ENCODE data around the gene ELF2. TPM values are rescaled to one million over a fixed set of nuclear protein-coding genes. Genes with fewer than 3 reads are reported as not detected.
A peak's percentile ranks its signal among the peaks of the same experiment; 100 is the strongest.

Gene ELF2
- total RNA-seq, 1 experiment from 2014 or later, result 21.9 TPM

DNA sequence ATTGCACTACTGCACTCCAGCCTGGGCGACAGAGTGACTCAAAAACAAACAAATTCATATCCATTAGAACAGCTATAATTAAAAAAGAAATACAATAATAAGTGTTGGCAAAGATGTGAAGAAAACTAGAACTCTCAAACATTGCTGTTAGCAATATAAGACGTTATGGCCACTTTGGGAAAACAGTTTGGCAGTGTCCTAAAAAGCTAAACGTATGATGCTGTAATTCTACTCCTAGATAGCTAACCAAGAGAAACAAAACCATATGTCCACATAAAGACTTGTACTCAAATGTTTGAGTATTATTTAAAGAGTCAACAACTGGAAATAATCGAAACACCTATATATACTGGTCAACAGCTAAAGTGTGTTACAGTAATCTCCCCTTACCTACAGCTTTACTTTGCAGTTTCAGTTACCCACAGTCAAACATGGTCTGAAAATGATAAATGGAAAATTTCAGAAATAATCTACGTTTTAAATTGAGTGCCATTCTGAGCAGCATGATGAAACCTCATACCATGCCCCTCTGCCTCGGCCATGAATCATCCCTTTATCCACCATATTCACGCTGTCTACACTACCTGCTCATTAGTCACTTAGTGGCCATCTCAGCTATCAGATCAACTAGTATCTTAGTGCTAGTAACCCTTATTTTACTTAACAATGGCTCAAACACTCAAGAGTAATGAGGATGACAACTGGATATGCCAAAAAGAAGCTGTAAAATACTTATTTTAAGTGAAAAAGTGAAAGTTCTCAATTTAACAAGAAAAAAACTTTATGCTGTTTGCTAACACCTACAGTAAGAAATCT, 4.9 kb downstream of the ELF2 start:
- Histone ChIP-seq H3K27me3 (ENCODE audit: control insufficient read depth, insufficient read depth, low read length) (no peaks in the 10 kb centered on the region), H3K4me3 (ENCODE audit: low read depth in 2 of 2, low read length in 2 of 2) (no peak overlapping the region), H3K9me3 (ENCODE audit: control insufficient read depth, insufficient read depth, low read depth, low read length) (no peaks in the 10 kb centered on the region), H3K36me3 (ENCODE audit: control insufficient read depth, insufficient read depth, low read length) (no peaks in the 10 kb centered on the region; the same call in 1 of the 2 replicates), H3K27ac (ENCODE audit: low read length) (peak overlapping the region; percentile 61; the same call in 1 of the 2 replicates), H3K4me1 (ENCODE audit: control insufficient read depth, insufficient read depth, low read length) (peaks cover 11% of the 10 kb centered on the region)
- CTCF ChIA-PET, result interaction anchor here (0.5 kb wide), 1 partner anchor 23 kb away, joined by 3 read pairs; no protein-coding TSS in a partner anchor
- POLR2A ChIA-PET, result no interaction called here
- TF ChIP-seq POLR2AphosphoS5 (IDR thresholded peaks at IDR 0.05; ENCODE audit: low read depth, low read length) (no peak), SIN3A (IDR thresholded peaks at IDR 0.05; ENCODE audit: borderline replicate concordance, insufficient read depth, low read depth, low read length) (no peak), TCF7L2 (IDR thresholded peaks at IDR 0.05; ENCODE audit: low read depth, low read length) (no peak)
- TF ChIP-seq, protein P1, sequence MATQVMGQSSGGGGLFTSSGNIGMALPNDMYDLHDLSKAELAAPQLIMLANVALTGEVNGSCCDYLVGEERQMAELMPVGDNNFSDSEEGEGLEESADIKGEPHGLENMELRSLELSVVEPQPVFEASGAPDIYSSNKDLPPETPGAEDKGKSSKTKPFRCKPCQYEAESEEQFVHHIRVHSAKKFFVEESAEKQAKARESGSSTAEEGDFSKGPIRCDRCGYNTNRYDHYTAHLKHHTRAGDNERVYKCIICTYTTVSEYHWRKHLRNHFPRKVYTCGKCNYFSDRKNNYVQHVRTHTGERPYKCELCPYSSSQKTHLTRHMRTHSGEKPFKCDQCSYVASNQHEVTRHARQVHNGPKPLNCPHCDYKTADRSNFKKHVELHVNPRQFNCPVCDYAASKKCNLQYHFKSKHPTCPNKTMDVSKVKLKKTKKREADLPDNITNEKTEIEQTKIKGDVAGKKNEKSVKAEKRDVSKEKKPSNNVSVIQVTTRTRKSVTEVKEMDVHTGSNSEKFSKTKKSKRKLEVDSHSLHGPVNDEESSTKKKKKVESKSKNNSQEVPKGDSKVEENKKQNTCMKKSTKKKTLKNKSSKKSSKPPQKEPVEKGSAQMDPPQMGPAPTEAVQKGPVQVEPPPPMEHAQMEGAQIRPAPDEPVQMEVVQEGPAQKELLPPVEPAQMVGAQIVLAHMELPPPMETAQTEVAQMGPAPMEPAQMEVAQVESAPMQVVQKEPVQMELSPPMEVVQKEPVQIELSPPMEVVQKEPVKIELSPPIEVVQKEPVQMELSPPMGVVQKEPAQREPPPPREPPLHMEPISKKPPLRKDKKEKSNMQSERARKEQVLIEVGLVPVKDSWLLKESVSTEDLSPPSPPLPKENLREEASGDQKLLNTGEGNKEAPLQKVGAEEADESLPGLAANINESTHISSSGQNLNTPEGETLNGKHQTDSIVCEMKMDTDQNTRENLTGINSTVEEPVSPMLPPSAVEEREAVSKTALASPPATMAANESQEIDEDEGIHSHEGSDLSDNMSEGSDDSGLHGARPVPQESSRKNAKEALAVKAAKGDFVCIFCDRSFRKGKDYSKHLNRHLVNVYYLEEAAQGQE (IDR thresholded peaks at IDR 0.05; ENCODE audit: insufficient read depth in 1 of 2, low read depth in 2 of 2, low read length in 1 of 2), result no peak
- TF ChIP-seq, protein P2, sequence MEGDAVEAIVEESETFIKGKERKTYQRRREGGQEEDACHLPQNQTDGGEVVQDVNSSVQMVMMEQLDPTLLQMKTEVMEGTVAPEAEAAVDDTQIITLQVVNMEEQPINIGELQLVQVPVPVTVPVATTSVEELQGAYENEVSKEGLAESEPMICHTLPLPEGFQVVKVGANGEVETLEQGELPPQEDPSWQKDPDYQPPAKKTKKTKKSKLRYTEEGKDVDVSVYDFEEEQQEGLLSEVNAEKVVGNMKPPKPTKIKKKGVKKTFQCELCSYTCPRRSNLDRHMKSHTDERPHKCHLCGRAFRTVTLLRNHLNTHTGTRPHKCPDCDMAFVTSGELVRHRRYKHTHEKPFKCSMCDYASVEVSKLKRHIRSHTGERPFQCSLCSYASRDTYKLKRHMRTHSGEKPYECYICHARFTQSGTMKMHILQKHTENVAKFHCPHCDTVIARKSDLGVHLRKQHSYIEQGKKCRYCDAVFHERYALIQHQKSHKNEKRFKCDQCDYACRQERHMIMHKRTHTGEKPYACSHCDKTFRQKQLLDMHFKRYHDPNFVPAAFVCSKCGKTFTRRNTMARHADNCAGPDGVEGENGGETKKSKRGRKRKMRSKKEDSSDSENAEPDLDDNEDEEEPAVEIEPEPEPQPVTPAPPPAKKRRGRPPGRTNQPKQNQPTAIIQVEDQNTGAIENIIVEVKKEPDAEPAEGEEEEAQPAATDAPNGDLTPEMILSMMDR (IDR thresholded peaks at IDR 0.05), result no peak
- ATAC-seq (no peak), DNase-seq (ENCODE audit: low read depth, low spot score) (no peak)
- intact Hi-C loops (cut with micrococcal nuclease; ENCODE audit: unreplicated experiment), result no loop called here
- in situ Hi-C loops (cut with HindIII; ENCODE audit: low pct_unique_long_range_greater_than_20kb, low sequenced_read_pairs), result no loop called here
- no TSS peak for BruUV-seq (replicated peaks)

DNA sequence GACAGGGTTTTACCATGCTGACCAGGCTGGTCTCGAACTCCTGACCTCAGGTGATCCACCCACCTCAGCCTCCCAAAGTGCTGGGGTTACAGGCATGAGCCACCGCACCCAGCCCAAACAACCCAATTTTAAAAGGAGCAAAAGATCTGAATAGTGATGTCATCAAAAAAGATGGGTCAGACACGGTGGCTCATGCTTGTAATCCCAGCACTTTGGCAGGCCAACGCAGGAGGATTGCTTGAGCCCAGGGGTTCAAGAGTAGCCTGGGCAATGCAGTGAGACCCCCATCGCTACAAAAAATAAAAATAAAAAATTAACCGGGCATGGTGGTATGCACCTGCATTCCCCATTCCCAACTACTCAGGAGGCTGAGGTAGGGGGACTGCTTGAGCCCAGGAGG, 6.1 kb downstream of the ELF2 start:
- ATAC-seq (no peak), DNase-seq (ENCODE audit: low read depth, low spot score) (no peak)
- intact Hi-C loops (cut with micrococcal nuclease; ENCODE audit: unreplicated experiment) (no loop called here), in situ Hi-C loops (cut with HindIII; ENCODE audit: low pct_unique_long_range_greater_than_20kb, low sequenced_read_pairs) (no loop called here)
- no peaks in the 10 kb centered on the region for H3K27me3 ChIP-seq (ENCODE audit: control insufficient read depth, insufficient read depth, low read length)
- no peak overlapping the region for H3K27ac ChIP-seq (ENCODE audit: low read length)
- H3K36me3 ChIP-seq (ENCODE audit: control insufficient read depth, insufficient read depth, low read length), result no peaks in the 10 kb centered on the region
- H3K9me3 ChIP-seq (ENCODE audit: control insufficient read depth, insufficient read depth, low read depth, low read length), result no peaks in the 10 kb centered on the region
- ChIA-PET CTCF (no interaction called here), POLR2A (no interaction called here)
- BruUV-seq (replicated peaks), result no TSS peak
- peaks cover 11% of the 10 kb centered on the region for H3K4me1 ChIP-seq (ENCODE audit: control insufficient read depth, insufficient read depth, low read length)
- no peak overlapping the region for H3K4me3 ChIP-seq (ENCODE audit: low read depth in 2 of 2, low read length in 2 of 2)
- TF ChIP-seq POLR2AphosphoS5 (IDR thresholded peaks at IDR 0.05; ENCODE audit: low read depth, low read length), result no peak
- TF ChIP-seq, protein P1 (IDR thresholded peaks at IDR 0.05; ENCODE audit: insufficient read depth in 1 of 2, low read depth in 2 of 2, low read length in 1 of 2), result no peak
- TF ChIP-seq TCF7L2 (IDR thresholded peaks at IDR 0.05; ENCODE audit: low read depth, low read length), result no peak
- TF ChIP-seq, protein P2 (IDR thresholded peaks at IDR 0.05), result no peak
- TF ChIP-seq SIN3A (IDR thresholded peaks at IDR 0.05; ENCODE audit: borderline replicate concordance, insufficient read depth, low read depth, low read length), result no peak

Data from Panc1 (cell line).